Spleen (tissue), 11 donors: Measurements from ENCODE around the gene EXT2. TPM values are rescaled to one million over a fixed set of nuclear protein-coding genes. Genes with fewer than 3 reads are reported as not detected.
A peak's percentile ranks its signal among the peaks of the same experiment; 100 is the strongest.

Source experiments
- DNase-seq: peaks from one replicate; pipeline ENCODE4 v3.0.0-alpha.2; 2020
- H3K27ac ChIP-seq, 8 donors: fragments of 200-600 bp; sonication (generic) in 7 of 8; 1 replicate in 4 of 8; 2 replicates in 4 of 8; pipeline versions ENCODE4 v1.5.0 to v1.8.0; 2016 to 2021; ENCODE audit warnings: inconsistent platforms in 4 of 8, mild to moderate bottlenecking in 4 of 8, moderate library complexity in 1 of 8
- H3K27me3 ChIP-seq, 7 donors: fragments of 200-600 bp; sonication (generic) in 6 of 7; replicated peaks in 1 of 7; 1 replicate in 4 of 7; 2 replicates in 3 of 7; pipeline versions ENCODE4 v1.5.0 to v1.8.0; 2016 to 2021; ENCODE audit warnings: inconsistent platforms in 3 of 7, mild to moderate bottlenecking in 1 of 7
- H3K36me3 ChIP-seq, 6 donors: fragments of 200-600 bp; sonication (generic) in 5 of 6; 1 replicate in 4 of 6; 2 replicates in 2 of 6; pipeline versions ENCODE4 v1.5.0 to v1.8.0; 2016 to 2021; ENCODE audit warnings: inconsistent platforms in 2 of 6
- H3K4me1 ChIP-seq, 6 donors: fragments of 200-600 bp; sonication (generic) in 5 of 6; 1 replicate in 3 of 6; 2 replicates in 3 of 6; pipeline versions ENCODE4 v1.5.0 to v1.8.0; 2016 to 2021; ENCODE audit warnings: inconsistent platforms in 3 of 6
- H3K4me3 ChIP-seq, 8 donors: fragments of 200-600 bp; sonication (generic) in 7 of 8; 1 replicate in 4 of 8; 2 replicates in 4 of 8; pipeline versions ENCODE4 v1.5.0 to v1.8.0; 2016 to 2021; ENCODE audit warnings: inconsistent platforms in 4 of 8, mild to moderate bottlenecking in 4 of 8, moderate library complexity in 2 of 8
- H3K9me3 ChIP-seq, 8 donors: fragments of 200-600 bp; sonication (generic) in 7 of 8; 1 replicate in 4 of 8; 2 replicates in 4 of 8; pipeline versions ENCODE4 v1.5.0 to v1.8.0; 2016 to 2021; ENCODE audit warnings: inconsistent platforms in 4 of 8
- CTCF ChIP-seq, 11 experiments: fragments of 200-600 bp in 7 of 11; fragments of 450-650 bp in 4 of 11; sonication (generic) in 4 of 11; IDR thresholded peaks in 8 of 11; conservative IDR thresholded peaks in 3 of 11; 1 replicate in 7 of 11; 2 replicates in 4 of 11; pipeline versions ENCODE4 v1.4.0 to v1.8.0; 2016 to 2021; ENCODE audit warnings: antibody characterized with exemption in 11 of 11, inconsistent platforms in 4 of 11, mild to moderate bottlenecking in 1 of 11
- POLR2A ChIP-seq, 3 donors: fragments of 450-650 bp; IDR thresholded peaks; one replicate each; pipeline ENCODE4 v1.5.1; 2017; ENCODE audit warnings: antibody characterized with exemption in 3 of 3, mild to moderate bottlenecking in 1 of 3
- POLR2AphosphoS5 ChIP-seq, 3 donors: sonication (generic); formaldehyde crosslinking; IDR thresholded peaks; one replicate each; pipeline ENCODE4 v1.5.1; 2017; ENCODE audit warnings: antibody characterized with exemption in 3 of 3
- WGBS, 5 donors: extraction: QIAGEN DNeasy Blood & Tissue Kit in 3 of 5; methylation state at CpG; one replicate each; pipeline versions ENCODE4 v1.1.5 to v1.1.7; 2013 to 2018; 5-methylcytosine and 5-hydroxymethylcytosine counted together
- intact Hi-C: fragments of 100-400 bp; cut with DNase I; formaldehyde crosslinking; loops from one replicate; pipeline ENCODE4 v1.15.0; 2023; ENCODE audit warnings: low total_unique reads
- polyA plus RNA-seq, 3 donors: library from polyadenylated mRNA; stranded (reverse); fragments of 200-250 nt; gene quantifications; one replicate each; pipeline ENCODE4 v1.2.1, GENCODE V29; 2013
- total RNA-seq, 7 donors: library from RNA; depleted of rRNA in 3 of 7; stranded (reverse); fragments of >200 nt in 3 of 7; fragmentation: NEBNext Ultra II Directional in 4 of 7; extraction: Animal tissue kit (Norgen Biotek cat#: 25700) in 4 of 7; gene quantifications; one replicate each; pipeline versions ENCODE4 v1.1.0 to v1.2.1, GENCODE V29; 2016 to 2021
- donor health status: healthy with polysubstance abuse.
- donor health status: DM: no; HTN: no; CAD: no; lungs with moderate emphysema.
- donor health status: DM: no; HTN: no; CAD: no.
- donor health status: Bipolar disorder and iron deficiency.
- donor health status: healthy.
- donor health status: DM: no; HTN: no; CAD: no.
- donor health status: DM: yes; HTN: yes; CAD: no.

The EXT2 gene
- total and polyA plus RNA-seq, 10 donors = 10.0 to 60.1 (median 41.3) TPM

- WGBS, 5 donors = 1 to 4% (median 3%) methylated on average over 4 of the region's 4 CpGs
- no peaks in the 10 kb centered on the region for H3K27me3 ChIP-seq
- DNase-seq = no peak
- no peak for TF ChIP-seq POLR2AphosphoS5 (IDR thresholded peaks at IDR 0.05)
- peak; percentile 14 to 78 (median 70) for TF ChIP-seq CTCF (IDR thresholded peaks at IDR 0.05 in 8 of 11, conservative IDR thresholded peaks at IDR 0.05 in 3 of 11)
- H3K36me3 ChIP-seq = peaks cover 0 to 81% (median 40%) of the 10 kb centered on the region in 6 donors
- H3K27ac ChIP-seq = no peak overlapping the region
- H3K4me1 ChIP-seq = peaks cover 0 to 23% (median 10%) of the 10 kb centered on the region in 6 donors
- intact Hi-C loops = no loop called here
- H3K9me3 ChIP-seq = no peaks in the 10 kb centered on the region
- H3K4me3 ChIP-seq = no peak overlapping the region
Observed at GRCh38 chr11:44110231-44110679, 14.8 kb downstream of the EXT2 start.

- TF ChIP-seq CTCF (IDR thresholded peaks at IDR 0.05 in 8 of 11, conservative IDR thresholded peaks at IDR 0.05 in 3 of 11) (no peak), POLR2AphosphoS5 (IDR thresholded peaks at IDR 0.05) (no peak), POLR2A (IDR thresholded peaks at IDR 0.05) (no peak)
- Histone ChIP-seq H3K4me1 (peaks cover 0 to 33% (median 10%) of the 10 kb centered on the region in 6 donors), H3K27me3 (no peaks in the 10 kb centered on the region), H3K4me3 (no peak overlapping the region), H3K9me3 (no peaks in the 10 kb centered on the region), H3K27ac (no peak overlapping the region), H3K36me3 (peaks cover 0 to 93% (median 55%) of the 10 kb centered on the region in 6 donors)
- 68 to 86% (median 75%) methylated on average over 7 of the region's 7 CpGs for WGBS, 5 donors
- no peak for DNase-seq
- intact Hi-C loops = no loop called here
Observed at GRCh38 chr11:44112091-44112821, 16.8 kb downstream of the EXT2 start.

GRCh38 chr11:44113018-44113417 is 17.5 kb downstream of the EXT2 start:
- Histone ChIP-seq H3K4me1 (peaks cover 0 to 33% (median 10%) of the 10 kb centered on the region in 6 donors), H3K9me3 (no peaks in the 10 kb centered on the region), H3K27ac (no peak overlapping the region), H3K27me3 (no peaks in the 10 kb centered on the region), H3K4me3 (no peak overlapping the region), H3K36me3 (peaks cover 0 to 93% (median 51%) of the 10 kb centered on the region in 6 donors)
- DNase-seq = no peak
- WGBS, 5 donors = 67 to 87% (median 76%) methylated on average over 3 of the region's 3 CpGs
- no peak for TF ChIP-seq CTCF (IDR thresholded peaks at IDR 0.05 in 8 of 11, conservative IDR thresholded peaks at IDR 0.05 in 3 of 11)
- no peak for TF ChIP-seq POLR2A (IDR thresholded peaks at IDR 0.05)
- no peak for TF ChIP-seq POLR2AphosphoS5 (IDR thresholded peaks at IDR 0.05)
- intact Hi-C loops = no loop called here

- H3K4me3 ChIP-seq = no peak overlapping the region
- intact Hi-C loops = no loop called here
- DNase-seq = no peak
- H3K27ac ChIP-seq = no peak overlapping the region
- H3K4me1 ChIP-seq = peaks cover 0 to 33% (median 10%) of the 10 kb centered on the region in 6 donors
- no peak for TF ChIP-seq POLR2A (IDR thresholded peaks at IDR 0.05)
- no peak for TF ChIP-seq POLR2AphosphoS5 (IDR thresholded peaks at IDR 0.05)
- no peak for TF ChIP-seq CTCF (IDR thresholded peaks at IDR 0.05 in 8 of 11, conservative IDR thresholded peaks at IDR 0.05 in 3 of 11)
- 86 to 94% (median 89%) methylated on average over 3 of the region's 3 CpGs for WGBS, 5 donors
- H3K27me3 ChIP-seq = no peaks in the 10 kb centered on the region
- peaks cover 0 to 93% (median 45%) of the 10 kb centered on the region in 6 donors for H3K36me3 ChIP-seq
- no peaks in the 10 kb centered on the region for H3K9me3 ChIP-seq
Observed at GRCh38 chr11:44113572-44113971, 18.1 kb downstream of the EXT2 start.
